ENCODE measurements around the gene L1CAM. TPM values are rescaled to one million over a fixed set of nuclear protein-coding genes. Genes with fewer than 3 reads are reported as not detected.

The L1CAM gene
- total RNA-seq, 1 donor from 2014 or later = 0.49 TPM

DNA sequence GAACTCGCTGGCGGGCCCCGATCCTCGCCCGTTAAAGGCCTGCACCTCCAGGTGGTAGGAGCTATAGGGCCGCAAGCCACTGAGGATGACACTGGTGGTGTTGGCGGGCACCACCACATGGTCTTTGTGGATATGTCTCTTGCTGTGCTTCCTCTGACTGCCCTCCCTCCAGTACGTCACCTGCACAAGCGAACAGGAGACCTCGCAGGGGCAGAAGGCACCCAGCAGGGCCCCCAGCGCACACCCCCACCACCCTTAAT, 20.7 kb downstream of the L1CAM start:
- DNase-seq (ENCODE audit: low spot score) = no peak
- Histone ChIP-seq H3K9me3 (ENCODE audit: low read depth) (no peaks in the 10 kb centered on the region), H2AFZ (replicated peaks) (no peak overlapping the region), H3K4me1 (peaks cover 6% of the 10 kb centered on the region), H4K20me1 (ENCODE audit: low read depth) (no peaks in the 10 kb centered on the region), H3K27me3 (peaks cover 4% of the 10 kb centered on the region), H3K36me3 (no peaks in the 10 kb centered on the region), H3K27ac (no peak overlapping the region), H3K4me2 (no peak overlapping the region), H3F3A (ENCODE audit: low read depth) (no peaks in the 10 kb centered on the region), H3K79me2 (ENCODE audit: low read depth) (no peaks in the 10 kb centered on the region), H3K4me3 (no peak overlapping the region), H3K9ac (no peak overlapping the region)
- peaks cover 22% of the 10 kb centered on the region for H3K9me3 Mint-ChIP-seq
- peaks cover 13% of the 10 kb centered on the region for H3K4me1 Mint-ChIP-seq
- H3K36me3 Mint-ChIP-seq = peaks cover 2% of the 10 kb centered on the region
- no peak overlapping the region for H3K4me3 Mint-ChIP-seq
- H3K27me3 Mint-ChIP-seq (ENCODE audit: insufficient read depth, low read depth) = peaks cover 7% of the 10 kb centered on the region
- no peak overlapping the region for H3K27ac Mint-ChIP-seq
- TF ChIP-seq EZH2 (IDR thresholded peaks at IDR 0.05) = no peak
- no peak for TF ChIP-seq EZH2phosphoT487 (IDR thresholded peaks at IDR 0.05)
- TF ChIP-seq CTCF (IDR thresholded peaks at IDR 0.05) = no peak

GRCh38 chrX:153864561-153865320, 21.2 kb downstream of the L1CAM start:
- H3K4me1 ChIP-seq = peaks cover 6% of the 10 kb centered on the region
- H3K79me2 ChIP-seq (ENCODE audit: low read depth) = no peaks in the 10 kb centered on the region
- peaks cover 4% of the 10 kb centered on the region for H3K27me3 ChIP-seq
- TF ChIP-seq EZH2phosphoT487 (IDR thresholded peaks at IDR 0.05) = no peak
- TF ChIP-seq EZH2 (IDR thresholded peaks at IDR 0.05) = no peak
- TF ChIP-seq CTCF (IDR thresholded peaks at IDR 0.05) = no peak
- Mint-ChIP-seq H3K36me3 (peaks cover 2% of the 10 kb centered on the region), H3K27ac (no peak overlapping the region), H3K27me3 (ENCODE audit: insufficient read depth, low read depth) (peaks cover 7% of the 10 kb centered on the region), H3K4me1 (peaks cover 13% of the 10 kb centered on the region), H3K4me3 (no peak overlapping the region), H3K9me3 (peaks cover 22% of the 10 kb centered on the region)
- no peak overlapping the region for H3K4me3 ChIP-seq
- no peaks in the 10 kb centered on the region for H3F3A ChIP-seq (ENCODE audit: low read depth)
- no peak overlapping the region for H3K4me2 ChIP-seq
- H3K27ac ChIP-seq = no peak overlapping the region
- no peak overlapping the region for H3K9ac ChIP-seq
- no peaks in the 10 kb centered on the region for H4K20me1 ChIP-seq (ENCODE audit: low read depth)
- no peak for DNase-seq (ENCODE audit: low spot score)
- H3K36me3 ChIP-seq = no peaks in the 10 kb centered on the region
- no peaks in the 10 kb centered on the region for H3K9me3 ChIP-seq (ENCODE audit: low read depth)
- no peak overlapping the region for H2AFZ ChIP-seq (replicated peaks)

- Histone ChIP-seq H3K36me3 (no peaks in the 10 kb centered on the region), H3K4me1 (peaks cover 6% of the 10 kb centered on the region), H3K79me2 (ENCODE audit: low read depth) (no peaks in the 10 kb centered on the region), H3K9me3 (ENCODE audit: low read depth) (no peaks in the 10 kb centered on the region), H3K27me3 (peaks cover 4% of the 10 kb centered on the region), H3K4me3 (no peak overlapping the region), H2AFZ (replicated peaks) (no peak overlapping the region), H4K20me1 (ENCODE audit: low read depth) (no peaks in the 10 kb centered on the region), H3F3A (ENCODE audit: low read depth) (no peaks in the 10 kb centered on the region), H3K9ac (no peak overlapping the region), H3K4me2 (no peak overlapping the region), H3K27ac (no peak overlapping the region)
- Mint-ChIP-seq H3K4me3 (no peak overlapping the region), H3K27me3 (ENCODE audit: insufficient read depth, low read depth) (peaks cover 7% of the 10 kb centered on the region), H3K27ac (no peak overlapping the region), H3K36me3 (peaks cover 2% of the 10 kb centered on the region), H3K4me1 (peaks cover 13% of the 10 kb centered on the region), H3K9me3 (peaks cover 24% of the 10 kb centered on the region)
- TF ChIP-seq EZH2phosphoT487 (IDR thresholded peaks at IDR 0.05) = no peak
- TF ChIP-seq EZH2 (IDR thresholded peaks at IDR 0.05) = no peak
- TF ChIP-seq CTCF (IDR thresholded peaks at IDR 0.05) = no peak
- no peak for DNase-seq (ENCODE audit: low spot score)
Observed at GRCh38 chrX:153864101-153864500, 21.9 kb downstream of the L1CAM start.

All from neural progenitor cell (in vitro differentiated cells).